ENCODE data around the gene SAC3D1. TPM values are rescaled to one million over a fixed set of nuclear protein-coding genes. Genes with fewer than 3 reads are reported as not detected.

SAC3D1 gene
- total RNA-seq, 1 donor from 2014 or later: 19.3 TPM

DNA sequence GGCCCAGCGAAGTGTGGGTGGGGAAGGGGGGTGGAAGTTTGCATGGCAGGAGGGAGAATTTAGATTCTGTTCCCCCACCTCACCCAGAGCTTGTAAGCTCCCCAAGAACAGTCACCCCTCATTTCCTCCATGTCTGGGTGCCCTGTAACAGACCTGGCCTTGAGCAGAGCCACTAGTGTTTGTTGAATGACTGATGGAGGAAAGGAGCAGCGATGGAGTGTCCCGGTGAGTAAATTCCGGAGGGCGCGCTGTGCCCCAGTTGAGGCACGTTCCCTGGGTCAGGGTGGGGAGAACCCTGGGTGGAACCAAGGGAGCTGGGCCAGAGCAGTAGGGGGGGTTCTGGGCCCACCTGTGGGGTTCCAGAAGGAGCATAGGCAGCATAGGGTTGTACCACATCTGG lies 16.5 kb downstream of the SAC3D1 start:
- H3K4me1 Mint-ChIP-seq (ENCODE audit: low read depth): no peaks in the 10 kb centered on the region
- DNase-seq (ENCODE audit: low spot score, unreplicated experiment): no peak
- H3K9me3 Mint-ChIP-seq (ENCODE audit: low read depth): no peaks in the 10 kb centered on the region
- TF ChIP-seq, protein P1, sequence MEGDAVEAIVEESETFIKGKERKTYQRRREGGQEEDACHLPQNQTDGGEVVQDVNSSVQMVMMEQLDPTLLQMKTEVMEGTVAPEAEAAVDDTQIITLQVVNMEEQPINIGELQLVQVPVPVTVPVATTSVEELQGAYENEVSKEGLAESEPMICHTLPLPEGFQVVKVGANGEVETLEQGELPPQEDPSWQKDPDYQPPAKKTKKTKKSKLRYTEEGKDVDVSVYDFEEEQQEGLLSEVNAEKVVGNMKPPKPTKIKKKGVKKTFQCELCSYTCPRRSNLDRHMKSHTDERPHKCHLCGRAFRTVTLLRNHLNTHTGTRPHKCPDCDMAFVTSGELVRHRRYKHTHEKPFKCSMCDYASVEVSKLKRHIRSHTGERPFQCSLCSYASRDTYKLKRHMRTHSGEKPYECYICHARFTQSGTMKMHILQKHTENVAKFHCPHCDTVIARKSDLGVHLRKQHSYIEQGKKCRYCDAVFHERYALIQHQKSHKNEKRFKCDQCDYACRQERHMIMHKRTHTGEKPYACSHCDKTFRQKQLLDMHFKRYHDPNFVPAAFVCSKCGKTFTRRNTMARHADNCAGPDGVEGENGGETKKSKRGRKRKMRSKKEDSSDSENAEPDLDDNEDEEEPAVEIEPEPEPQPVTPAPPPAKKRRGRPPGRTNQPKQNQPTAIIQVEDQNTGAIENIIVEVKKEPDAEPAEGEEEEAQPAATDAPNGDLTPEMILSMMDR (IDR thresholded peaks at IDR 0.05; ENCODE audit: unreplicated experiment): no peak
- no peak overlapping the region for H3K27ac Mint-ChIP-seq
- no peaks in the 10 kb centered on the region for H3K36me3 Mint-ChIP-seq (ENCODE audit: insufficient read depth)
- no peak overlapping the region for H3K4me3 Mint-ChIP-seq (ENCODE audit: low read depth)
- H3K27me3 Mint-ChIP-seq: peaks cover 6% of the 10 kb centered on the region

DNA sequence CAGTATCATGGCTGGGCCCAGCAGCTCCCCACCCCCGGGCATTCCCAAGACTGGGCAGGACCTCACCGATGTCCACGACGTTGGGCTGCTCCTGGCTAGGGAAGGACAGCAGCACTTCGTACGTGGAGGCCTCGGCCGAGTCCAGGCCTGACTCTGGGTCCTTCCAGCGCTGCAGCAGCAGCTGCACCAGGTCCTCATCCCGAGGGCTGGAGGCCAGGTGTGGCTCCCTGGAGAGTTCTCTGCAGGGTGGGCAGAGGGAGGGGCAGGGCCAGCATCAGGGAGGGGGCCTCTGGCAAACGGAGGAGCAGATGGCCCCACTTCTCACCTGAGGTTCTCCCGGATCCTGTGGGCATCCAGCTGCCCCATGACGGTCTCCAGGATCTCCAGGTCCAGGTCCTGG lies 17.0 kb downstream of the SAC3D1 start:
- no peak overlapping the region for H3K27ac Mint-ChIP-seq
- H3K4me3 Mint-ChIP-seq (ENCODE audit: low read depth): no peak overlapping the region
- TF ChIP-seq, protein P1 (IDR thresholded peaks at IDR 0.05; ENCODE audit: unreplicated experiment): no peak
- no peaks in the 10 kb centered on the region for H3K36me3 Mint-ChIP-seq (ENCODE audit: insufficient read depth)
- no peaks in the 10 kb centered on the region for H3K4me1 Mint-ChIP-seq (ENCODE audit: low read depth)
- H3K27me3 Mint-ChIP-seq: peaks cover 6% of the 10 kb centered on the region
- H3K9me3 Mint-ChIP-seq (ENCODE audit: low read depth): no peaks in the 10 kb centered on the region
- DNase-seq (ENCODE audit: low spot score, unreplicated experiment): no peak

DNA sequence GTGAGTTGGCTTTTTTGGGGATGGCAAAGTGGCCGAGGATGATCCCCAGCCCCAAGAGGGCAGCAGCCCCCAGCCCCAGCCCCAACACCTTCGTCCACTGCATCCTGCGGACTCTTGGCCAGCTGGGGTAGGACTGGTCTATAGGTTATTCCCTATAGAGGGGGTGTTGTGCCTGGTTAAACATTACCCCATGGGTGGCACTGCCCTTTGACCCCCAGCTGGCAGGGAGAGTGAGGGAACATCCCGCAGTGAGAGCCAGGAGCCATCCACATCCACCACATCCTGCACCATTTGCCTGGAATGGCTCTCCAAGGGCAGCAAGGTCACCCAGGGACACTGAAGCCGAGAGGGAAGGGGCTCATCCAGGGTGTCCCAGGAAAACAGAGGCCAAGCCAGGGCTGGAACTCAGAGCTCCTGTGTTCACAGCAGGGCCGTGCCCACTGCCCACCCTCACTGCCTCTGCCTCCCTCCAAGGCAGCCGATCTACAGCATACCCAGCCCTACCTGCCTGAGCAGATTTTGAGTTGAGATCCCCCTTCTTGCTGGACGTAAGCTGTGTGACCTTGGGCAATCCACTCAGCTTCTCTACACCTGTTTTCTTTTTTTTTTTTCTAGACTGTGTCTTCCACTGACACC lies 17.5 kb downstream of the SAC3D1 start, which contains the start of gene NAALADL1:
TSS of gene NAALADL1 (minus strand) at position 135 of the 636 bp plus-strand sequence. CDS start at position 103, 32 bp downstream.
- H3K27ac Mint-ChIP-seq: peak within 1 kb of the TSS; percentile 37
- H3K27me3 Mint-ChIP-seq: peaks cover 6% of the 10 kb centered on the region
- no peak for DNase-seq (ENCODE audit: low spot score, unreplicated experiment)
- H3K36me3 Mint-ChIP-seq (ENCODE audit: insufficient read depth): no peaks in the 10 kb centered on the region
- no peaks in the 10 kb centered on the region for H3K4me1 Mint-ChIP-seq (ENCODE audit: low read depth)
- H3K4me3 Mint-ChIP-seq (ENCODE audit: low read depth): no peak within 1 kb of the TSS
- TF ChIP-seq, protein P1 (IDR thresholded peaks at IDR 0.05; ENCODE audit: unreplicated experiment): no peak
- no peaks in the 10 kb centered on the region for H3K9me3 Mint-ChIP-seq (ENCODE audit: low read depth)

DNA sequence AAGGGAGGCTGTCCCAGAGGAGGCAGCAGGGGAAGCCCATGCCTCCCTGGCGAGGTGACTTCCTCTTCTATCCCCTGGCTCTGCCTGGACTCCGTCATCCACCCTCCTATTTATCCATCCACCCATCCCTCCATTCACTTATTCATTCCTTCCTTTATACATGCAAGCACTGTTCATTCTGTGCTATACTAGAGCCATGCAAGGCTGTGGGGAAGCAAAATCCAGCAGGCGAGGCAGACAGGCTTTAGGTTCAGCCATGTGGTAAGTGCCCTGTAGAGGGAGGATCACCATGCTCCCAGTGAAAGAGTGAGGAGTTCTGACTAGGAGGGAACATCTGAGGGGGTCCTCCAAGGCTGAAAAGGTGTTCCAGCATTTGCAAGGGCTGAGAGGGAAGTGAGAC lies 18.5 kb downstream of the SAC3D1 start:
- TF ChIP-seq, protein P1 (IDR thresholded peaks at IDR 0.05; ENCODE audit: unreplicated experiment): no peak
- no peak overlapping the region for H3K27ac Mint-ChIP-seq
- H3K4me1 Mint-ChIP-seq (ENCODE audit: low read depth): no peaks in the 10 kb centered on the region
- no peaks in the 10 kb centered on the region for H3K27me3 Mint-ChIP-seq
- no peaks in the 10 kb centered on the region for H3K9me3 Mint-ChIP-seq (ENCODE audit: low read depth)
- H3K36me3 Mint-ChIP-seq (ENCODE audit: insufficient read depth): no peaks in the 10 kb centered on the region
- no peak for DNase-seq (ENCODE audit: low spot score, unreplicated experiment)
- no peak overlapping the region for H3K4me3 Mint-ChIP-seq (ENCODE audit: low read depth)

DNA sequence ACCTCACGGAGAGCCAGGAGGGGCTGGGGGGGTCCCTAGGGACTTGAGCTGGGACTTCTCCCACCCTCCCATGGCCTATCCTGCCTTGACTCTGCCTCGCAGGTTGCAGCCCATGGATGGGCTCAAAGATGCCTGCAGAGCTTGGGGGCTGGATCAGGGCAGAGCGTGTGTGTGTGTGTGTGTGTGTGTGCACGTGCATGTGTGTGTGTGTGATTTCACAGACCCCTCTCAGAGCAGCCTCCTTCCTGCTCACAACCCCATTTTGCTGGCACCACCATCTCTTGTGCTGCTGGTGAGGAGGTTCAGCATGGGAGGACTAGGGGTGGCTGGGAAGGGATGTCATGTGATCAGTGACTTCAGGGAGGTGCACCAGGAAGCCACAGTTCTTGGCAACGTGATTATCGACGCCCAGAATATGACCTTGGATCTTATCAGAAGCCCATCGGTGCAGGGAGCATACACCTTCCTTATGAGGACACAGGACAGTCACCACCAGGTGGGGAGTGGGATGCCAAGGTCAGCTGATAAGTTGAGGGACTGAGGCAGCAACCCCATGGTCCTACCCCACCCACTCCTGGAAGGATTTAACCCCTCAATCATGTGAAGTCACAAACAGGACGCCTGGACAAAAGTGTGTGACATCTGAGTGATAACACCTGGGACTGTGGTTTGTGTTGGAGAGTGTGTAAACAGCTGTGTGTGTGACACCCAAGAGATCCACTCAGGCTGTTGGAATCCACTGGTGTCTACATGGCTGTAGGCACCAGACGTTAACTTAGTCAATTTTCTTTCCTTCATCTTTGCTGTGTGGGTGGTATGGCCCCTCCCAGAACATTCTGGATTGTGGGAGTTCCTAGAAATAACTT lies 19.2 kb downstream of the SAC3D1 start:
- Mint-ChIP-seq H3K27me3 (no peaks in the 10 kb centered on the region), H3K36me3 (ENCODE audit: insufficient read depth) (no peaks in the 10 kb centered on the region), H3K4me3 (ENCODE audit: low read depth) (no peak overlapping the region), H3K9me3 (ENCODE audit: low read depth) (no peaks in the 10 kb centered on the region), H3K27ac (no peak overlapping the region), H3K4me1 (ENCODE audit: low read depth) (no peaks in the 10 kb centered on the region)
- TF ChIP-seq, protein P1 (IDR thresholded peaks at IDR 0.05; ENCODE audit: unreplicated experiment): no peak
- no peak for DNase-seq (ENCODE audit: low spot score, unreplicated experiment)

Measured in progenitor cell of endocrine pancreas (in vitro differentiated cells).